ENCODE data around the gene QRICH1. TPM values are rescaled to one million over a fixed set of nuclear protein-coding genes. Genes with fewer than 3 reads are reported as not detected.

QRICH1 gene
- total and polyA plus RNA-seq, 2 of the 13 experiments (the other 11 are each of a cell fraction or from before 2014, with no cell fraction given) = 52.6 to 102 TPM

DNA sequence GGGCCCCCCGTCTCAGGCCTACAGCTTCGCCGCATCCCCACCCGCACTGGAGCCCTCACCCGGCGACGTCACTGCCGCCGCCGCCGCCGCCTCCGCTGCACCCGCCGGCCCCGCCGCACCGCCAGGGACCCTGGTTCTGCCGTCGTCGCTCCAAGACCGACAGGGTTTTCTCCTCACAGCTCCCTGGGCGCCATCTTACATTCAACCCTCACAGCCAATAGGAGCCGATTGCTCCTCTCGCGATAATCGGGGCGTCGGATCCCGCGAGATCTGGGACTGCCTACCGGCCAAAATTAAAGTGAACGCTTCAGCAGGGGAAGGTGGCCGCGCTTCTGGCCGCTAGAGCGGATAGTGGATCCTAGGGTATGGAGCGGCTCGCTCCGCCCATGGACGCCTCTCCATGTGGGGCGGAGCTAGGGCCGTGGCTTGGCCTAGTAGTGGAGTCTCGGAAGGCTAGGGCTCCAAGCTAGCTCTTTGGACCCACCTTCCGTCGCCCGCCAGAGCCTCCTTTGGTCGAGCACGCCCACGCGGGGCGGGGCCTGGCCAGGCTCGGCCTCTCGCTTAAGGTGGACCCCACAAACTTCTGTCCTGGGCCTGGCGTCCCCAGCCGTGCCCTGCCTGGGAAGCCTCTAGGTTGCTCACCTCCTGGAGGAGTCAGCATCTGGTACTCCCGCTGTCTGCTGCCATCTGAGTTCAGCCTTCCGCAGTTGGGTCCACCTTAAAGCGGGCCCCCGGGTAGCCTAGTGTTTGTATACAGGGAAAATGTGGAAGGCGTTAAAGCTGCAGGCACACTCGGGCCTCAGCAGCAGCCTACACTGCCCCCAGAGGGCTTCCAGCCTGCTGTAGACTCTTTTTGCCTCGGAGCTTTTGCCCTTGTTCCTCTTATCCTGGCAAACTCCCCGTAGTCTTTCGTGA, at the start of gene QRICH1 (continued):
- no peak for TF ChIP-seq KIAA2018 (CRISPR knock-in tag; IDR thresholded peaks at IDR 0.05; ENCODE audit: borderline replicate concordance)
- peak; percentile 74 for TF ChIP-seq TBX2 (CRISPR knock-in tag; IDR thresholded peaks at IDR 0.05; ENCODE audit: borderline replicate concordance)
- TF ChIP-seq ZXDC (CRISPR knock-in tag; IDR thresholded peaks at IDR 0.05) = no peak; the same call in 1 of the 2 replicates
- no peak for TF ChIP-seq SOX13 (IDR thresholded peaks at IDR 0.05)
- TF ChIP-seq SOX13 (CRISPR knock-in tag; conservative IDR thresholded peaks at IDR 0.05 in 1 of 2, IDR thresholded peaks at IDR 0.05 in 1 of 2) = peak in 1 of 2 experiments; percentile 20; a peak in 2 of 4 replicates
- TF ChIP-seq ZNF331 (CRISPR knock-in tag; IDR thresholded peaks at IDR 0.05) = peak; percentile 37; the same call in 1 of the 2 replicates
- peak; percentile 53 for TF ChIP-seq ZNF879 (CRISPR knock-in tag; IDR thresholded peaks at IDR 0.05)
- no peak for TF ChIP-seq TOE1 (CRISPR knock-in tag; IDR thresholded peaks at IDR 0.05)
- no peak for TF ChIP-seq RELA (CRISPR knock-in tag; IDR thresholded peaks at IDR 0.05)
- no peak for TF ChIP-seq E2F5 (CRISPR knock-in tag; conservative IDR thresholded peaks at IDR 0.05)
- TF ChIP-seq SRSF4 (IDR thresholded peaks at IDR 0.05; ENCODE audit: low read depth, low read length, poor library complexity, severe bottlenecking) = no peak
- no peak for TF ChIP-seq MBNL3 (CRISPR knock-in tag; conservative IDR thresholded peaks at IDR 0.05)
- 0 out of 2 replicates have a peak, but pooled peaks have one; percentile 13 for TF ChIP-seq ZNF503 (CRISPR knock-in tag; IDR thresholded peaks at IDR 0.05)

Measured in HepG2 (cell line).